Ascending aorta (tissue), 2 donors: ENCODE results near the gene SDS. TPM values are rescaled to one million over a fixed set of nuclear protein-coding genes. Genes with fewer than 3 reads are reported as not detected.

Experiments used
- DNase-seq, 2 donors: peaks; one replicate each; pipeline ENCODE4 v3.0.0-alpha.2; 2019; ENCODE audit warnings: low spot score in 2 of 2
- H3K27ac ChIP-seq, 2 donors: fragments of 200-600 bp; sonication (generic); one replicate each; pipeline ENCODE4 v1.5.1; 2016 to 2017; ENCODE audit warnings: mild to moderate bottlenecking in 1 of 2
- H3K27me3 ChIP-seq: fragments of 200-600 bp; sonication (generic); one replicate; pipeline ENCODE4 v1.5.1; 2017
- H3K36me3 ChIP-seq, 2 donors: fragments of 200-600 bp; sonication (generic); one replicate each; pipeline ENCODE4 v1.5.1; 2016
- H3K4me1 ChIP-seq, 2 donors: fragments of 200-600 bp; sonication (generic); one replicate each; pipeline ENCODE4 v1.5.1; 2016 to 2017; ENCODE audit warnings: mild to moderate bottlenecking in 1 of 2
- H3K4me3 ChIP-seq, 2 donors: fragments of 200-600 bp; sonication (generic); one replicate each; pipeline ENCODE4 v1.5.1; 2016 to 2017; ENCODE audit warnings: mild to moderate bottlenecking in 1 of 2
- H3K9me3 ChIP-seq, 2 donors: fragments of 200-600 bp; sonication (generic); one replicate each; pipeline ENCODE4 v1.5.1; 2016
- intact Hi-C: fragments of 100-400 bp; cut with DNase I; formaldehyde crosslinking; loops from one replicate; pipeline ENCODE4 v1.15.1; 2023
- total RNA-seq: library from RNA; depleted of rRNA; stranded (reverse); fragments of >200 nt; gene quantifications from one replicate; pipeline ENCODE4 v1.1.0, GENCODE V29; 2016
- TF ChIP-seq, protein P1 (sequence below), 3 experiments: fragments of 200-600 bp in 2 of 3; fragments of 450-650 bp in 1 of 3; sonication (generic) in 2 of 3; IDR thresholded peaks; one replicate each; pipeline ENCODE4 v1.5.1; 2016 to 2019; ENCODE audit warnings: antibody characterized with exemption in 3 of 3, mild to moderate bottlenecking in 1 of 3, moderate library complexity in 1 of 3

Gene SDS
- total RNA-seq, 1 donor from 2014 or later: 34.5 TPM

- Histone ChIP-seq H3K36me3 (peaks cover 40 to 75% of the 10 kb centered on the region in 2 donors), H3K27me3 (no peaks in the 10 kb centered on the region), H3K9me3 (no peaks in the 10 kb centered on the region), H3K27ac (no peak overlapping the region), H3K4me1 (no peaks in the 10 kb centered on the region), H3K4me3 (no peak overlapping the region)
- TF ChIP-seq, protein P1, sequence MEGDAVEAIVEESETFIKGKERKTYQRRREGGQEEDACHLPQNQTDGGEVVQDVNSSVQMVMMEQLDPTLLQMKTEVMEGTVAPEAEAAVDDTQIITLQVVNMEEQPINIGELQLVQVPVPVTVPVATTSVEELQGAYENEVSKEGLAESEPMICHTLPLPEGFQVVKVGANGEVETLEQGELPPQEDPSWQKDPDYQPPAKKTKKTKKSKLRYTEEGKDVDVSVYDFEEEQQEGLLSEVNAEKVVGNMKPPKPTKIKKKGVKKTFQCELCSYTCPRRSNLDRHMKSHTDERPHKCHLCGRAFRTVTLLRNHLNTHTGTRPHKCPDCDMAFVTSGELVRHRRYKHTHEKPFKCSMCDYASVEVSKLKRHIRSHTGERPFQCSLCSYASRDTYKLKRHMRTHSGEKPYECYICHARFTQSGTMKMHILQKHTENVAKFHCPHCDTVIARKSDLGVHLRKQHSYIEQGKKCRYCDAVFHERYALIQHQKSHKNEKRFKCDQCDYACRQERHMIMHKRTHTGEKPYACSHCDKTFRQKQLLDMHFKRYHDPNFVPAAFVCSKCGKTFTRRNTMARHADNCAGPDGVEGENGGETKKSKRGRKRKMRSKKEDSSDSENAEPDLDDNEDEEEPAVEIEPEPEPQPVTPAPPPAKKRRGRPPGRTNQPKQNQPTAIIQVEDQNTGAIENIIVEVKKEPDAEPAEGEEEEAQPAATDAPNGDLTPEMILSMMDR (IDR thresholded peaks at IDR 0.05): no peak
- DNase-seq: no peak
- intact Hi-C loops: no loop called here
These were observed 22.5 kb downstream of the SDS start for GRCh38 chr12:113381220-113381619.

GRCh38 chr12:113378291-113378690 lies 25.4 kb downstream of the SDS start:
- H3K9me3 ChIP-seq: no peaks in the 10 kb centered on the region
- no peak overlapping the region for H3K4me3 ChIP-seq
- peaks cover 37 to 77% of the 10 kb centered on the region in 2 donors for H3K36me3 ChIP-seq
- H3K4me1 ChIP-seq: no peaks in the 10 kb centered on the region
- no peak overlapping the region for H3K27ac ChIP-seq
- TF ChIP-seq, protein P1 (IDR thresholded peaks at IDR 0.05): no peak
- intact Hi-C loops: no loop called here
- no peaks in the 10 kb centered on the region for H3K27me3 ChIP-seq
- DNase-seq: no peak

GRCh38 chr12:113374823-113375428 lies 28.8 kb downstream of the SDS start:
- H3K9me3 ChIP-seq: no peaks in the 10 kb centered on the region
- TF ChIP-seq, protein P1 (IDR thresholded peaks at IDR 0.05): no peak
- H3K4me1 ChIP-seq: no peaks in the 10 kb centered on the region
- intact Hi-C loops: no loop called here
- no peak overlapping the region for H3K4me3 ChIP-seq
- H3K36me3 ChIP-seq: peaks cover 26 to 72% of the 10 kb centered on the region in 2 donors
- H3K27me3 ChIP-seq: no peaks in the 10 kb centered on the region
- no peak for DNase-seq
- H3K27ac ChIP-seq: no peak overlapping the region

- H3K4me3 ChIP-seq: no peak overlapping the region
- H3K27me3 ChIP-seq: no peaks in the 10 kb centered on the region
- no peaks in the 10 kb centered on the region for H3K9me3 ChIP-seq
- peaks cover 26 to 67% of the 10 kb centered on the region in 2 donors for H3K36me3 ChIP-seq
- H3K27ac ChIP-seq: no peak overlapping the region
- DNase-seq: no peak
- TF ChIP-seq, protein P1 (IDR thresholded peaks at IDR 0.05): no peak
- no peaks in the 10 kb centered on the region for H3K4me1 ChIP-seq
- intact Hi-C loops: no loop called here
These were observed 29.7 kb downstream of the SDS start for GRCh38 chr12:113373969-113374368.

- intact Hi-C loops: no loop called here
These were observed 30.2 kb downstream of the SDS start for GRCh38 chr12:113373440-113373839.

More at GRCh38 chr12:113373440-113373839, 30.2 kb downstream of the SDS start:
- Histone ChIP-seq H3K4me3 (no peak overlapping the region), H3K27ac (no peak overlapping the region), H3K9me3 (no peaks in the 10 kb centered on the region), H3K36me3 (peaks cover 26 to 67% of the 10 kb centered on the region in 2 donors), H3K27me3 (no peaks in the 10 kb centered on the region), H3K4me1 (no peaks in the 10 kb centered on the region)
- no peak for DNase-seq
- TF ChIP-seq, protein P1 (IDR thresholded peaks at IDR 0.05): no peak
